Left renal pelvis (tissue), 4 donors: ENCODE data around the gene HYAL3. TPM values are rescaled to one million over a fixed set of nuclear protein-coding genes. Genes with fewer than 3 reads are reported as not detected.
"Not testable (repeated sequence)": the region's sequence is repeated elsewhere in the genome, so short reads cannot be mapped to it uniquely, and the experiment has no call there.

Experiments
- DNase-seq, 4 donors: peaks; one replicate each; pipeline ENCODE4 v3.0.0-alpha.2; 2013; ENCODE audit warnings: low read depth in 4 of 4, low spot score in 3 of 4
- polyA plus RNA-seq, 4 donors: library from polyadenylated mRNA; unstranded; fragments of 120-200 nt; gene quantifications; one replicate each; pipeline ENCODE4 v1.2.1, GENCODE V29; 2013; ENCODE audit not compliant: insufficient read length in 4 of 4

Gene HYAL3
- polyA plus RNA-seq, 4 donors, result 2.8 to 3.7 (median 2.9) TPM

GRCh38 chr3:50272911-50273688, 26.1 kb downstream of the HYAL3 start:
- DNase-seq, result peak in 2 of 4 donors; percentile 71 to 72

DNA sequence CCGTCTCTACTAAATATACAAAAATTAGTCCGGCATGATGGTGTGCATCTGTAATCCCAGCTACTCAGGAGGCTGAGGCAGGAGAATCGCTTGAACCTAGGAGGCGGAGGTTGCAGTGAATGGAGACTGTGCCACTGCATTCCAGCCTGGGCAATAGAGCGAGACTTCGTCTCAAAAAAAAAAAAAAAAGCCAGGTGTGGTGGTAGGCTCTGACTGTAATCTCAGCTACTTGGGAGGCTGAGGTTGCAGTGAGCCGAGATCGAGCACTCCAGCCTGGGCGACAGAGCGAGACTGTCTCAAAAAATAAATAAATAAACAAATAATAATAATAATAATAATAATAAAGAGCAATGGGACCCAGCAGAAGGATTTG, 26.7 kb downstream of the HYAL3 start:
- DNase-seq, result not testable (repeated sequence)

DNA sequence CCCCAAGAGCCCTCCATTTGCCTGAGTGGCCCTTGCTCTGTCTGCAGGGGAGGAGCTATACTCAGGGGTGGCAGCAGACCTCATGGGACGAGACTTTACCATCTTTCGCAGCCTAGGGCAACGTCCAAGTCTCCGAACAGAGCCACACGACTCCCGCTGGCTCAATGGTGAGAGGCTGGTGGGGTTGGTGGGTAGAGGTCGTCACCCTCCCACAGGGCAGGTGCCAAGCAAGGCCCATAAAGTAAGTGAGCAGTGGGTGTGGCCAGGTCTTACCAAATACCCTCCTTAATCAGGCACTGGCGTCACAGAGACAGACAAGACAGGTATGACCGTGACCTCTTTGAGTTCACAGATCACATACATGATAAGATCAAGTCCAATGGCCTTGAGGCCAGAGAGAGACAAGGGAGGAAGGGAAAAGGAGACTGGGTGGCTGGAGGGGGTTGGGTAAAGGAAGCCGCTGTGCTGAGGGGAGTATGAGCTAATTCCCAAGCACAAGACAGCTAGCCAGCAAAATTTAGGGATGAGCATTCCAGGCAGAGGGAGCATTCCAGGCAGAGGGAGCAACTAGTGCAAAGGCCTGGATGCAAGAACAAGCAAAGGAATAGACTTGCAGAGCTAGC, 27.8 kb downstream of the HYAL3 start:
- DNase-seq, result no peak

DNA sequence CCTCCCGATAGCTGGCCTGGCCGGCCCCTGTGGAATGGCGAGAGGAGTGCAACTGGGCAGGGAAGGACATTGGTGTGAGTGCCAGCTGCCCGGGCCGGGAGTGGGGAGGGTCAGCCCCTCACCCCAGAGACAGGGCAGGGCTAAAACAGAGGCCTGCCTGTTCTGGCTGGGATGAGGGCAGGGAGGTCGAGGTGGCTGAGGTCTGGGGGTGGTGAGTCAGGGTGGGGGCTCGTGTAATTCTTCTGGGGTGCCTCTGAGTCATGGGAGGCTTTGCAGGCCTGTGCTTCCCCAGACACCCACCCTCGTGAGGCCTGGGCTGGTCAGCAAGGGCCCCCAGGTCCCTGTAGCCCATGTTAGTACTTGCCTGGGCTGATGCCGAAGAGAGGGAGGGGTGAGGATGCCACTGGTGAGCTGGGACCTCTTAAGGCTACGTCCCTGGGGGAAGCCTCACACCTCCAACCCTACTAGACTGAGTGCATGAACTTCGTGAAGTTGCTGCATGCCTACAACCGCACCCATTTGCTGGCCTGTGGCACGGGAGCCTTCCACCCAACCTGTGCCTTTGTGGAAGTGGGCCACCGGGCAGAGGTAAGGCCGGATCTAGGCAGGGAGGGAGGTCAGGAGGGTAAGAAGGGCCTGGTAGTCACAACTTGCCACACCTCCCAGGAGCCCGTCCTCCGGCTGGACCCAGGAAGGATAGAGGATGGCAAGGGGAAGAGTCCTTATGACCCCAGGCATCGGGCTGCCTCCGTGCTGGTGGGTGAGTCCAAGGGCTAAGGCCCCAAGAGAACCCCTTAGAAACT, 28.6 kb downstream of the HYAL3 start:
- no peak for DNase-seq

GRCh38 chr3:50269977-50270413, 29.2 kb downstream of the HYAL3 start:
- DNase-seq, result no peak

DNA sequence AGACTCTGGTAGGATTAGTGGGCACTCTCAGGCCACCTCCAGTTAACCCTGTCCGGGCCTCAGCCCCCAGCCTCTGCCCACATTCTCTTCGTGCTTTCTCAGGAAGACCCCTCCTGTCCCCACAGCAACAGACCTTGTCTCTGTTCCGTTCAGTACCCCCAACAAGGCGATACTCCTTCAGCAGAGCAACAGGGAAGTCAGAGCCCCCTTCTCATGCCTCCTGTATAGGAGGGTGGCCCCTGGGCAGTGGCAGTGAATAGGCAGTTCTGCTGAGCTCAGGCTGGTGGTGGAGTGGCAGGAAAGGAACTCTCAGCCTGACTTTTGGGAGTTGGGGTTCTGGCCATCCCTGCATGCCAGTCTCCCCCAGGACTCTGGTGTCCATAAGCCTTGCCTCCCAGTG, 29.7 kb downstream of the HYAL3 start:
- no peak for DNase-seq

- no peak for DNase-seq
Measured at GRCh38 chr3:50268703-50269451, 30.3 kb downstream of the HYAL3 start, which contains the start of gene SEMA3B. Gene SEMA3B, plus strand, starts transcription at chr3:50269147. Its CDS starts 94 bp downstream, at chr3:50269241.

GRCh38 chr3:50268276-50268675, 30.9 kb downstream of the HYAL3 start:
- no peak for DNase-seq

DNA sequence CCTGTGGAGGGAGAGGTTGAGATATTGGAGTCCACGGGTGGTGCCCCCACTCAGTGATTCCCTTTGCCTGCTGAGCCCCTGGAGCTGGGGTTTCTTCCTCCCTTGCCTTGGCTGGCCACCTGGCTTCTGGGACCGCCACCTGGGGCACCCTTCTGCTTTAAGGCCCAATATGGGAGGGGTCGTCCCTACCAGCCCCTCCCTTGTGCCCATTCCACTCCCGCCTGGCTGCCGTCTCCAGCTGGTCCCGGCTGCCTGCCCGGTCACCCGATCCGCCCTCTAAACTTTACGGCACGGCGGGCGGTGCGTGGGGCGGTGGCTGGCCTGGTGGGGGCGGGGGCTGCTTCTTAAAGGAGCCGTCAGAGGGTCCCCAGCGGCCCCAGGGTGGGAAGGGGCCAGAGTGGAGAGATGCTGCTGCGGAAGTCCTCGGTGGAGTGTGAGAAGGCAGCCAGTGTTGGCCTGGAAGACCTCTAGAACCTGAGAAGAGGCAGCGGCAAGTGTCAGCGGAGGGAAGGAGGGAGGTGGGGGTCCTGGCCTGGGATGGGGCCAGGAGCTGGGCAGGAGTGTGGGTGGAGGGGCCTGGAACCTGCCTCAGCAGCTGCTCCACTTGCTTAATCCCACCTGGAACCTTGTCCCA, 31.8 kb downstream of the HYAL3 start:
- DNase-seq, result no peak

GRCh38 chr3:50266836-50267235, 32.4 kb downstream of the HYAL3 start:
- DNase-seq, result no peak

DNA sequence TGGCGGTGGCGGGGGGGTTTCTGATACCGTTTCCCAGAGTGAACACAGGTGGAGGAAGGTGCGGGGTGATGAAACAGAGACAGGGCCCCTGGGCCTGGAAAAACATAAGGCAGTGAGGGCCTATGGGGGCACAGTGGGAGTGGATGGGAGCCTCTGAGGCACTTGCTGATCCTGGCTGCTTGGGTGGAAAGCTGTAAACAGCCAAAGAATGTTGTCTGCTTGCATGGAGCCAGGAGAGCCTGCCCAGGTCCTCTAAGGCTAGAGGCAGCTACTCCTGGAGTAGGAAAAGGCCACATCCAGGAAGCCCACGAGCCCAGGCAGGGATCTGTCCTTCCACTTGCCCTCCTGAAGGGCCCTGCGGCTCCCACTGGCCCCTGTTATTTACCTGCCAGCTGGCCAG, 33.2 kb downstream of the HYAL3 start:
- no peak for DNase-seq

GRCh38 chr3:50265571-50265970, 33.6 kb downstream of the HYAL3 start:
- no peak for DNase-seq

DNA sequence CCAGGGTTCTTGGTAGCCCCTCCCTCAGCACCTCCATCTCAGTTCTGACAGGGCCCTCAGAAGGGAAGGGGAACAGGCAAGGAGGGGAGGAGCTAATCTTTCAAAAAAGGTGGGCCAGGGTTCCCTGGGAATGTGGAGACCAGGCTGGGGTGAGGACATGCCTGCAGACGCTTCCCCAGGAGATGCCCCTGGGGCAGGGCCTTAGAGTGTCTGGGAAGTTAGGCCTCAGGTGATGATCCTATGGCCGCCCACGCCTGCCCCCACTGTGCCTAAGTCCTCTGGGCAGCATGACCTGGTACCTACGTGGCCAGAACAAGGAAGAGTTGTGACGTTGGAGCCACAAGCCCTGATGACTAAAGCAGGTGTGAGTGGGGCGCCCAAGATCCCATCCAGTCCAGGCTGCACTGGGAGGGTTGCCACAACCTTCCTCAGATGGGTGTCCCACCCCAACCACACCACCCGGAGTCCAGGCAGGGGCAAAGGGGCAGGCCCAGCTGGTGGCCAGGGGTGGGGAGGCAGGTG, 34.2 kb downstream of the HYAL3 start:
- DNase-seq, result no peak

DNA sequence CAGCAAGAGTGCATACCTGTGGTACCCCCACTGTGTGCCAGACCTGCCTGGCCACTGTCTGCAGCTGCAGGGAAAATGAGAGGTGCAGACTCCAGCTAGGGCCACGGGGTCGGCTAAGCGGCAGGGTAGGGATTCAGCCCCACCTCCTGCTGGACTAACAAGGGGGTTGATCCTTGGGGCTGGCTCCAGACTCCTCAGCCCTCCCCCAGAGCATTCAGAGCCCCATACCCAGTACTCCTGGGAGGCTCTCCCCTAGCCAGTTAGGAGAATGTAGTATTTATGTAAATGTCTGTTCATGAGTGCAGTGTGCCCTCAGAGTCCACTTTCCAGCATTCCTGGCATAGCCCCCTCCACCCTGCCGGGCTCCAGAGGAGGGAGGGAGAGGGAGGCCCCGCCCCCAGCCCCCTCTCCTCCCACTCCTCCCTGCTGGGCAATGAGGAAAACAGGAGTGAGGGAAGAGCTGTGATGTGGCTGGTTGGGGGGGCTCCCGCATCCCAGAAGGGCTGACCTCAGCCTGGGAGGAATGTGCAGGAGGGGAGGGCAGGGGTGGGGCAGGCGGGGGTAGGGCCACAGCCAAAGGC, 34.7 kb downstream of the HYAL3 start:
- DNase-seq, result peak; percentile 85 to 94 (median 90)

DNA sequence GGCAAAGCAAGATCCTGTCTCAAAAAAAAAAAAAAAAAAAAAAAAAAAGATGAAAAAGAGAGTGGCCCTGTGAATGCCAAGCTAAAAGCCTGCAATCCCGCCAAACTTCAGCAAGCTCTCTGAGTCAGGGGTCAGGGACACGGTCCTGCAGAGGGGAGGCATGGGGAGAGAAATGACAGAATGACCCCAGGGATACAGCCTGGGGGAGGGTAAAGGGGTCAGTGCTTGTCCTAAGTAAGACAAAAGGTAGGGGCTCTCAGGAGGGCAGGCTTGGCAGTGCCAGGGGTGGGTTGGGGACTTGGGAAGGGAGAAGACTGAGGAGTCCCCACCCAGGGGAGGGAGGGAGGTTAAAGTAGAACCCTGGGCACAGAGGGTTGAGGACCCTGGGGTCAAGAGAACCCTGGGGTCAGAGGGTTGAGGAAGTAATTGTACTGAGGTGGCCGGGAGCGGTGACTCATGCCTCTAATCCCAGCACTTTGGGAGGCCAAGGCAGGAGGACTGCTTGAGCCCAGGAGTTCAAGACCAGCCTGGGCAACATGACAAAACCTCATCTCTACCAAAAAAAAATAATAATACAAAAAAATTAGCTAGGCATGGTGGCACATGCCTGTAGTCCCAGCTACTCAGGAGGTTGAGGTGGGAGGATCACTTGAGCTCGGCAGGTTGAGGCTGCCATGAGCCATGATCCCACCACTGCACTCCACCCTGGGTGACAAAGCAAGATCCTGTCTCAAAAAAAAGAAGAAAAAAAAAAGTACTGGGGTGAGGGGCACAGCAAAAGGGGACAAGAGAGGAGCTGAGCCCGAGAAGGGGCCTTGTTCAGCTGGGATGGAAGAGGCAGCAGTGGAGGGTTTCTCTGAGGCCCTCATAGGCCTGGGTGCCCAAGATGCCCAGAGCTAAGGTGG, 35.5 kb downstream of the HYAL3 start:
- no peak for DNase-seq

- DNase-seq, result no peak
Measured at GRCh38 chr3:50262778-50263177, 36.4 kb downstream of the HYAL3 start.

DNA sequence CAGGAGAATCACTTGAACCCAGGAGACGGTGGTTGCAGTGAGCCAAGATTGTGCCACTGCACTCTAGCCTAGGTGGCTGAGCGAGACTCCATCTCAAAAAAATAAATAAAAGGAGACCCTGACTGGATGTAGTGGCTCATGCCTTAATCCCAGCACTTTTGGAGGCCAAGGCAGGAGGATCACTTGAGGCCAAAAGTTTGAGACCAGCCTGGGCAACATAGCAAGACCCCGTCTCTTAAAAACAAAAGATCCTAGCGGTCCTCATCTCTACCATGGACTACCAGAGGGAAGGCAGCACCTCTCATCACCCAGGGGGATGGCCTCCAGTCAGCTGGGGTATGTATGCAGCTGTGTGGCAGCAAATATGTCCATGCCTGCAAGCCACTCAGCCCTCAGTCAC, 37.0 kb downstream of the HYAL3 start:
- DNase-seq, result not testable (repeated sequence)

- DNase-seq, result no peak
Measured at GRCh38 chr3:50261505-50261904, 37.7 kb downstream of the HYAL3 start.
